ENCODE results near the gene KIAA0753.
"Not testable (repeated sequence)": the region's sequence is repeated elsewhere in the genome, so short reads cannot be mapped to it uniquely, and the experiment has no call there.

- TF ChIP-seq, protein P1, sequence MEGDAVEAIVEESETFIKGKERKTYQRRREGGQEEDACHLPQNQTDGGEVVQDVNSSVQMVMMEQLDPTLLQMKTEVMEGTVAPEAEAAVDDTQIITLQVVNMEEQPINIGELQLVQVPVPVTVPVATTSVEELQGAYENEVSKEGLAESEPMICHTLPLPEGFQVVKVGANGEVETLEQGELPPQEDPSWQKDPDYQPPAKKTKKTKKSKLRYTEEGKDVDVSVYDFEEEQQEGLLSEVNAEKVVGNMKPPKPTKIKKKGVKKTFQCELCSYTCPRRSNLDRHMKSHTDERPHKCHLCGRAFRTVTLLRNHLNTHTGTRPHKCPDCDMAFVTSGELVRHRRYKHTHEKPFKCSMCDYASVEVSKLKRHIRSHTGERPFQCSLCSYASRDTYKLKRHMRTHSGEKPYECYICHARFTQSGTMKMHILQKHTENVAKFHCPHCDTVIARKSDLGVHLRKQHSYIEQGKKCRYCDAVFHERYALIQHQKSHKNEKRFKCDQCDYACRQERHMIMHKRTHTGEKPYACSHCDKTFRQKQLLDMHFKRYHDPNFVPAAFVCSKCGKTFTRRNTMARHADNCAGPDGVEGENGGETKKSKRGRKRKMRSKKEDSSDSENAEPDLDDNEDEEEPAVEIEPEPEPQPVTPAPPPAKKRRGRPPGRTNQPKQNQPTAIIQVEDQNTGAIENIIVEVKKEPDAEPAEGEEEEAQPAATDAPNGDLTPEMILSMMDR (IDR thresholded peaks at IDR 0.05 in 4 of 5, conservative IDR thresholded peaks at IDR 0.05 in 1 of 5) = not testable (repeated sequence)
- not testable (repeated sequence) for TF ChIP-seq POLR2A (IDR thresholded peaks at IDR 0.05)
These were observed 22.7 kb upstream of the KIAA0753 start for GRCh38 chr17:6663200-6663599.
